GM12874 (cell line): ENCODE measurements around the gene ASIC2.

ENCODE experiments used
- TF ChIP-seq, protein P1 (sequence below): IDR thresholded peaks from 2 replicates; pipeline ENCODE4 v1.5.1; 2011; ENCODE audit warnings: low read depth, mild to moderate bottlenecking, control low read depth, low read length, moderate library complexity; ENCODE audit not compliant: insufficient read depth

Gene ASIC2

DNA sequence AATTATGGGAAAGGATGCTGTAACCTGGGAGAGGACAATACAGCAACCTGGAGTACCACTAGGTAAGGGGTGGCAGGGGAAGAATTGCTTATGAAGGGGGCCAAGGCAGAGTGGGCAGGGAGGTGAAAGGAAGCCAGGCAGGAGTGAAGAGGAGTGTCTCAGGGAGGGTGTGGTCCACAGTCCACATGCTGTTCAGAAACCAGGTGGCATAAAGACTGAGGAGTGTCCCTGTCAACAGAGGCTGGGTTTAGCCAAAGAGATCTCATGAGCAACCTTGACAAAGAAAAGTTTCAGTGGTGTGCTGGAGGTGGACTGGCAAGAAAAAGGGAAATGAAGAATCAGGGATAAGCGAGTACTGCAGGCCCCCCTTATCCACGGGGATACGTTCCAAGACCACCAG, 213.0 kb downstream of the ASIC2 start:
- TF ChIP-seq, protein P1, sequence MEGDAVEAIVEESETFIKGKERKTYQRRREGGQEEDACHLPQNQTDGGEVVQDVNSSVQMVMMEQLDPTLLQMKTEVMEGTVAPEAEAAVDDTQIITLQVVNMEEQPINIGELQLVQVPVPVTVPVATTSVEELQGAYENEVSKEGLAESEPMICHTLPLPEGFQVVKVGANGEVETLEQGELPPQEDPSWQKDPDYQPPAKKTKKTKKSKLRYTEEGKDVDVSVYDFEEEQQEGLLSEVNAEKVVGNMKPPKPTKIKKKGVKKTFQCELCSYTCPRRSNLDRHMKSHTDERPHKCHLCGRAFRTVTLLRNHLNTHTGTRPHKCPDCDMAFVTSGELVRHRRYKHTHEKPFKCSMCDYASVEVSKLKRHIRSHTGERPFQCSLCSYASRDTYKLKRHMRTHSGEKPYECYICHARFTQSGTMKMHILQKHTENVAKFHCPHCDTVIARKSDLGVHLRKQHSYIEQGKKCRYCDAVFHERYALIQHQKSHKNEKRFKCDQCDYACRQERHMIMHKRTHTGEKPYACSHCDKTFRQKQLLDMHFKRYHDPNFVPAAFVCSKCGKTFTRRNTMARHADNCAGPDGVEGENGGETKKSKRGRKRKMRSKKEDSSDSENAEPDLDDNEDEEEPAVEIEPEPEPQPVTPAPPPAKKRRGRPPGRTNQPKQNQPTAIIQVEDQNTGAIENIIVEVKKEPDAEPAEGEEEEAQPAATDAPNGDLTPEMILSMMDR: no peak

GRCh38 chr17:33079201-33079600, 213.9 kb downstream of the ASIC2 start:
- TF ChIP-seq, protein P1: no peak

DNA sequence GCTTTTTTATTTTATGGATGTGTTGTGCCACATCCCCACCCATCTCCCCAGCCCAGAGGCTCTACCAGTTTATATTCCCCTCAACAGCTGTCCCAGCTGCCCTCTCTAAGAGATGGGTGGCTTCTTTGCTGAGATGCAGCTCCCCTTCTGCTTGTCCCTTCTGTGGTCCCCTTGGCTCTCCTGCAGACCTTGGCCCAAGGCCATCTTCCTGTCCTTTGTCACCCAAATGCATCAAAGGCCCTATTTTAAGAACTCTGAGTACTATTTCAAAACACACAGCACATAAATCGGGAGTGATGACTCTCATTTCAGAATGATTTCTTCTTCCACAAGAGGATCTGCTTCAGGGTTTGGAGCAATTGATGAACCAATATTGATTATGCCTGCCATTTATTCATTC, 216.1 kb downstream of the ASIC2 start:
- TF ChIP-seq, protein P1: no peak

DNA sequence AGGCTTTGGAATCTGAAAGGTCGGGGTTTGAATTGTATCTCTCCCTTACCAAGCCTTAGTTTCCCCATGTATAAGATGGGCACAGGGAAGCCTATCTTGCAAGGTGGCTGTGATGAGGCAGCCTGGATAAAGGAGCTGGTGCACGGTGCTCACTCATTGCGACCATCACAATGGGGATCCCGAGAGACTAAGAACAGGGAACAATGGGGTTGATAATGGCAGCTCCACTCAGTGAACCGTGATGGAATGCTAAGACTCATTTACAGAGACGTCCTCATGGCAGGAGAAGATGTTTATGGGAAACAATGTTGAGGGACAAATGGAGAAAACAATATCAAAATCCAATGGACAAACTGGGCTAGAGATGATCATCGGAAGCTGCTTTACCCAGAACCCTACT, 219.7 kb downstream of the ASIC2 start:
- TF ChIP-seq, protein P1: no peak

DNA sequence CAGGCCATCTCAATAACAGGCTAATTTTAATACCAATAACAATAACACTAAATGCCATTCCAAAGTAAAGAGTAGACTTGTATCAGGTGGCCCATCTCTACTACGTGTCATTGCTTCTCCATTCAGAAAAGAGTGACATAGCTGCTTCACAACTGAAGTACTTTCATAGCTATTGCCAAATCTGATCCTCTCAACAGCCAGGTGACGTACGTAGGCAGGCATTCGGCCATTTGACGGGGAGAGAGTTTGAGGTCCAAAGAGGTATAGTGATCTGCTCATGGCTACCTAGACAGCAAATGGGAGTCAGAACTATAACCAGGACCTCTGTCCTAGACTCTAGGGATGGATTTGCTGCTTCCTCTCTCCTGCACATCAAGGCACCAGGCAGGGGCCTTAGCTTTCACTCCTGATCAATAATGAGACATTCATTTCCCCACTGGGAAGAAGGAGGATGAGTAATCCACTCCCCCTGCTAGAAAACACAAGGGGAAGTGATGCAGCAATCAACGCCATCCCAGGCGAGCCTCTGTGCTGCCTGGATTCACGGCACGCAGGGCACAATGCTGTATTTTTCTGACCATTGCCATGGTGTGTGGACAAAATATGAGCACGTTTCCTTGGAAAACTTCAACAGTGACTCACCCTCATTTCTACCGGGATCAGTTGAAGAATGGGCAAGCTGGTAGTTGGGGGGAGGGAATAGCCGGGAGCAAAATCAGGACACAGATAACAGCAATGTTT, 220.5 kb downstream of the ASIC2 start:
- TF ChIP-seq, protein P1: no peak

GRCh38 chr17:33071656-33072055, 221.4 kb downstream of the ASIC2 start:
- TF ChIP-seq, protein P1: no peak

- TF ChIP-seq, protein P1: no peak
Observed at GRCh38 chr17:33057564-33057963, 235.5 kb downstream of the ASIC2 start.
